ENCODE measurements around the gene TSPAN32.

Gene TSPAN32
- long read RNA-seq, donor 1, result 0 reads
- long read RNA-seq, donor 2, result 0 reads
- long read RNA-seq, donor 3, result 0 reads
- long read RNA-seq, donor 4, result 0 reads
- long read RNA-seq, donor 5, result 0 reads
- long read RNA-seq, donor 6, result 0 reads
- long read RNA-seq, donor 7, result 0 reads
- long read RNA-seq, donor 8, result 0 reads

GRCh38 chr11:2301631-2302305 is at the start of gene TSPAN32, which contains the start of gene C11orf21:
TSS of gene TSPAN32 (plus strand) at chr11:2302013. CDS start at chr11:2302150, 137 bp downstream.
TSS of gene C11orf21 (minus strand) at chr11:2301918. CDS start at chr11:2301808, 110 bp downstream.
- no peak for DNase-seq

- DNase-seq, result no peak
These were observed 49.8 kb upstream of the TSPAN32 start for GRCh38 chr11:2252018-2252417.

GRCh38 chr11:2256293-2256913 is 45.4 kb upstream of the TSPAN32 start:
- DNase-seq, result no peak

GRCh38 chr11:2256951-2257700 is 44.7 kb upstream of the TSPAN32 start:
- DNase-seq, result no peak

- no peak for DNase-seq
These were observed 43.0 kb upstream of the TSPAN32 start for GRCh38 chr11:2258501-2259465.

- no peak for DNase-seq
These were observed 42.4 kb upstream of the TSPAN32 start for GRCh38 chr11:2259466-2259830.

GRCh38 chr11:2259897-2260451 is 41.8 kb upstream of the TSPAN32 start:
- DNase-seq, result no peak

- DNase-seq, result no peak
These were observed 41.1 kb upstream of the TSPAN32 start for GRCh38 chr11:2260491-2261364.

GRCh38 chr11:2261436-2262230 is 40.2 kb upstream of the TSPAN32 start:
- no peak for DNase-seq

GRCh38 chr11:2262301-2263070 is 39.3 kb upstream of the TSPAN32 start:
- DNase-seq, result no peak

- no peak for DNase-seq
These were observed 38.7 kb upstream of the TSPAN32 start for GRCh38 chr11:2263071-2263565.

GRCh38 chr11:2263724-2264360 is 38.0 kb upstream of the TSPAN32 start:
- DNase-seq, result no peak

- no peak for DNase-seq
These were observed 37.3 kb upstream of the TSPAN32 start for GRCh38 chr11:2264366-2265053.

GRCh38 chr11:2265396-2265795 is 36.4 kb upstream of the TSPAN32 start:
- no peak for DNase-seq

GRCh38 chr11:2265854-2266585 is 35.8 kb upstream of the TSPAN32 start:
- no peak for DNase-seq

GRCh38 chr11:2266586-2267305 is 35.1 kb upstream of the TSPAN32 start:
- DNase-seq, result no peak

Measured in right kidney (tissue), 9 donors.